ENCODE data around the gene ADAM30. TPM values are rescaled to one million over a fixed set of nuclear protein-coding genes. Genes with fewer than 3 reads are reported as not detected.

Gene ADAM30
- total RNA-seq, 8 experiments from 2014 or later, result 0.05 to 0.43 (median 0.15) TPM; not detected in 3

DNA sequence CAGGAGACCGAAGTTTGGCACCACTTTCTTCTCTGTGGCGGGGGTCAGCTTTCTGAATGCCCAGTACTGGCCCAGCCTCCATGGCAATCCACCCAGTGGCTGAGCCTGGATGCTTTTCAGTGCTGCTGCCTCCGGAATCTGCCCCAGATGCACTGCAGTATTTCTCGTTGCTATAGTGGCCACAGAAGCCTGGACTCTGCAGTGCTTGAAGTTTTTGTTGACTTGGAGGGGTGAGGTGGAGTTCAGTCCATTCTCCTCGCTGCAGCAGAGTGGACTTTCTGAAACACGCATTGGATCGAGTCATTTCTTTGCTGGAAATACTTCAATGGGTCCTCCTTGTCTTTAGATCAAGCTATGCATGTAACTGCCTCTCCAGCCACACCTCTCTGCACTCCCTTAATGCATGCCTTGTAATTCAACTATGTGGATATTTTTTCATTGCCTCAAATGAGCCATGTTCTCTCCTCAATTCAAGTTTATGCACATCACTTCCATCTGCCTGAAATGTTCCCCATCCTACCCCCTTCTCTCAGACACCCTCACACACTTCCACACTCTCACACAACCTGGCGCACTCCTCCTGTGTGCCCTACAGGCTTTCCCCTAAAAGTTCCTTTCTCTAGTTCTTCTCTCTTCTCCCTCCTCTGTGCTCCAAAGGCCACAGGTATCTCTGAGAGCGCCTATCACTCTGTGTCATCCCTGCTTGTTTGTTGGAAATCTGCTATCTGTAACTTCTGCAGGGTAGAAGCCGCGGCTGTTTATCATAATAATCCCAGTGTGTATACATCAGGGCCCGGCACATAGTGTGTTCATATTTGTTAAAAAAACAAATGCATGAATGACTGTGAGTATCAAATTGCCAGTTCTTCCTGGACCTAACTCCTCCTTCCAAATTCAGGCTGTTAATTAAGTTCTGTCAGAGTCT is 16.5 kb downstream of the ADAM30 start:
- H3K27ac ChIP-seq, result no peak overlapping the region
- peak in 6 of 8 experiments; percentile 61 to 98 (median 82) for ATAC-seq (replicated peaks in 6 of 8)
- H3K4me3 ChIP-seq, result no peak overlapping the region
- in situ Hi-C loops (cut with MboI; ENCODE audit: low pct_unique_long_range_greater_than_20kb in 2 of 9, low sequenced_read_pairs in 9 of 9, unreplicated experiment in 9 of 9), result no loop called here
- H3K4me1 ChIP-seq (replicated peaks in 1 of 2), result peaks cover 0 to 4% of the 10 kb centered on the region in 2 donors
- WGBS, 10 experiments, result 60 to 100% (median 84%) methylated on average over 1 to 10 of the region's 12 CpGs

DNA sequence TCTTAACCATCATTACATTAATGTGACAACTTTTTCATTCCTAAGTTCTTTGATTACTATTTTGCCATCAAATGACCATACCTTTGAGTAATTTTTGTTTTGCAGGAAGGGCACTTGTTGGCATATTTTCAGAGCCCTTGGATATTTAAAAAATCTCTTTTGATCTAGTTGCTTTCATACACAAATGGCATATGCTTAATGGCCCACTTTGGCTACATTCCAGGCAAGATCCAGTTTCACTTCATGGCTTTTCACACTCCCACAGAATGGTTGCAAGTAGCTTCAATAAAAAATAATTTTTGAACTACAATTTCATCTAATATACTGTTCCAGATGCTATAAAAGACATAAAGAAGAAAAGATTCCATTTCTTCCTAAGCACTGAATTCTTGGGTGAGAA is 18.1 kb downstream of the ADAM30 start:
- Histone ChIP-seq H3K4me3 (no peak overlapping the region), H3K27ac (no peak overlapping the region), H3K4me1 (replicated peaks in 1 of 2) (peaks cover 4 to 5% of the 10 kb centered on the region in 2 donors)
- in situ Hi-C loops (cut with MboI; ENCODE audit: low pct_unique_long_range_greater_than_20kb in 2 of 9, low sequenced_read_pairs in 9 of 9, unreplicated experiment in 9 of 9), result no loop called here
- no peak for ATAC-seq (replicated peaks in 6 of 8)

DNA sequence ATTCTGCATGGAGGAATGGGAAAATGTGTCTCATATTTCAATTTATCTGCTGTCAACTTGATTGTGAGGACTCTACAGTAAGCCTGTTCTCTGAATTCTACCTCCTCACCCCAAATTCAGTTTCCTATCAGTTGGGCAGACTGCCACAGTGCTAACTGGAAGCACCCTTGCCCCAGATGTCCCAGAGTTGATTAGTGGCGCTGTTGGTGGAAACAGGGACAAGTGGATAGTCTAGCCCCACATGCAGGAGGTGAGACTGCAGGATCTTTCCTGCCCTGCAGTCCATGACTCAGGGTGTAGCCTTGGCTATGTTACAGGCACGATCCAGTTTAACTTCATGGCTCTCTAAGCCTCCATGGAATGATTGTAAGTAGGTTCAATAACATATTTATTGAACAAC is 22.1 kb downstream of the ADAM30 start:
- H3K4me3 ChIP-seq, result no peak overlapping the region
- no peak for ATAC-seq (replicated peaks in 6 of 8)
- H3K4me1 ChIP-seq (replicated peaks in 1 of 2), result peaks cover 0 to 5% of the 10 kb centered on the region in 2 donors
- no peak overlapping the region for H3K27ac ChIP-seq
- WGBS, 10 experiments, result 50 to 90% (median 70%) methylated on average over 1 to 2 of the region's 2 CpGs; no CpG with 5 or more reads in 3 of the 10 experiments
- in situ Hi-C loops (cut with MboI; ENCODE audit: low pct_unique_long_range_greater_than_20kb in 2 of 9, low sequenced_read_pairs in 9 of 9, unreplicated experiment in 9 of 9), result no loop called here

DNA sequence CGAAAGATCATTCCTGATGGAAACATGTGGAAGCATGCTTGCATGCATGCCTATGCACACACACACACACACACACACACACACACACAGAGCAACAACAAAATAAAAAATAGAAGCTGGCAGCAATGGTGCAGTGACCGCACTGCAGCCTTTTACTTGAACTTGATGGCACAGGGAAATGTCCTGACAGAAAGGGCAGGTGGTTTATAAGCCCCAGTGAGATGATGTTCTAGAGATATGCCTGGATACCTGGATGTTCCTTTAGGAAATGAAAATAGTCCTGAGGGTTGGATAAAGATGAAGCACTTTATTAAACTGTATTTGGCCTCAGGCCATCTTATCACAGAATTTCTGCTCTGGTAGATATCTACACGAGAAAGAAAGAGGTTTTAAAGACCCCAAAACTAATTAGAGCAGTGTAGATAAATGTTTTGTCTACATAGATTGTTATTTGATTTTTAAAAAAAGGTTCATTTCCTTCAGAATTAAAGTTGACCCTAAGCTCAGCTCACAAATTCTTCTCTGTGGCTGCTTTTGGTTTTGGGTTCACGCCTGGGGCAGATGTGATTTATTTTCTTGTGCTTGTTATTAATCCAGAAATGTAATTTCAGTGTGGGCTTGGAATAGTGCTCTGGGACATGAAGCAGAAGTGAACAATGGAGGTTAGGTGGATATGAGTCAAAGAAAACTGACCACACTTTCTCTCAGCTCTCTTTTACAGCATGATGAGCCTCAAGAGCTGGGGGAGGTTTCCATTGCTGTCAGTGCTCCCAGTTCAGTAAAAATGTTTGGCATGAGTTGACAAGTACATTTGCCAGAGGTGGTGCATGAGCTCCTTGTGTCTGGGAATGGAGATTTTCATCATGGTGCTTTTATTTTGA is 22.9 kb downstream of the ADAM30 start:
- peaks cover 0 to 5% of the 10 kb centered on the region in 2 donors for H3K4me1 ChIP-seq (replicated peaks in 1 of 2)
- no peak overlapping the region for H3K27ac ChIP-seq
- peak in 1 of 8 experiments; percentile 42 for ATAC-seq (replicated peaks in 6 of 8)
- H3K4me3 ChIP-seq, result no peak overlapping the region
- in situ Hi-C loops (cut with MboI; ENCODE audit: low pct_unique_long_range_greater_than_20kb in 2 of 9, low sequenced_read_pairs in 9 of 9, unreplicated experiment in 9 of 9), result no loop called here
- 17 to 88% (median 65%) methylated on average over 1 to 4 of the region's 4 CpGs; no CpG with 5 or more reads in 1 of the 10 experiments for WGBS, 10 experiments

DNA sequence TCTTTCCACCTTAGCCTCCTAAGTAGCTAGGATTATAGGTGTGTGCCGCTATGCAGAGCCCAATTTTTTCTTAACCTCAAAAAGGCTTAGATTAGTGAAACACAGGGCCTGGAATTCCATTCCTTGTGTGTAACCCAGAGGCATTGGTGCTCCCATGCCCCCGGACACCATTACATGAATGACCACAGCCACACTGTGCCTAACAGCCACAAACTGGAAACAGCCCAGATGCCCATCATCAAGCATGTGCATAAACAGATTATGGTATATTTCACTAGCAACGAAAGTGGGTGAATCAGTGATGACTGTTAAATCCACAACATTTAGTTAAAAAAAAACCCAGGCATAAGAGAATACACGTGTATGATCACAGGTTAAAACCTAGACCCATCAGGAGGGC is 24.4 kb downstream of the ADAM30 start:
- 33 to 100% (median 93%) methylated on average over 1 to 4 of the region's 4 CpGs; no CpG with 5 or more reads in 1 of the 10 experiments for WGBS, 10 experiments
- Histone ChIP-seq H3K4me1 (replicated peaks in 1 of 2) (peaks cover 0 to 5% of the 10 kb centered on the region in 2 donors), H3K27ac (no peak overlapping the region), H3K4me3 (no peak overlapping the region)
- in situ Hi-C loops (cut with MboI; ENCODE audit: low pct_unique_long_range_greater_than_20kb in 2 of 9, low sequenced_read_pairs in 9 of 9, unreplicated experiment in 9 of 9), result no loop called here
- ATAC-seq (replicated peaks in 6 of 8), result no peak

DNA sequence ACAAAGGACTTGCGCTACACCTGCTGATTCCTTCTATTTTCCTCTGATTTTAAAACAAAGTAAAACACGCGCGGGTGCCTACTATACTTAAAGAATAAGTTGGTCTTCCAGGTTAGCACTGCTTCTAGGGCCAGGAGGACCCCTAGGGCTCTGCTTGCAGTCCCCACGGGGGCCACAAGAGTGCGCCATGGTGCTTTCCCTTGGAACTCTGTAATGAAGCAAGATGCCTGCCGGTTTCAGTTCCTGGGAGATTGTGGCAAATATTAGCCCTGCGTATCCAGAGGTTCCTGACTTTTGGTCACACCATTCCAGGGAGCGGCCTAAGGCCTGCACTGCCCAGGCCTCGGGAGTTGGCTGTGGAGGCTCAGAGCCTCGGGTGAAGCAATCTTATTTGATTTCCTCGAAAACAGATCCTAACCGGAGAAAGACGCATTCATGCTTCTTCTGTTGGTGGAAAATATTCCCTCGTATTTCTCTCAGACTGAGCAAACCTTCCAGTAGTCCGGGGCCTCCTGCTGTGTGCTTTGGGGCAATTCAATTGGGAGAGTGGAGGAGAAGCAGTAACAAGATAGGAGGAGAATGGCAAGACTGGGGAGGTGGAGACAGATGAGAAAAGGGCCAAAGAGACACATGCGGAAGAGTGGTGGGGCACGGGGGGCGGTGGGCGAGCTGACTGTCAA is 25.3 kb downstream of the ADAM30 start:
- in situ Hi-C loops (cut with MboI; ENCODE audit: low pct_unique_long_range_greater_than_20kb in 2 of 9, low sequenced_read_pairs in 9 of 9, unreplicated experiment in 9 of 9), result no loop called here
- Histone ChIP-seq H3K4me3 (no peak overlapping the region), H3K27ac (no peak overlapping the region), H3K4me1 (replicated peaks in 1 of 2) (peaks cover 0 to 5% of the 10 kb centered on the region in 2 donors)
- WGBS, 10 experiments, result 0 to 55% (median 30%) methylated on average over 2 to 20 of the region's 20 CpGs; no CpG with 5 or more reads in 1 of the 10 experiments
- ATAC-seq (replicated peaks in 6 of 8), result peak; percentile 77 to 99 (median 87)

DNA sequence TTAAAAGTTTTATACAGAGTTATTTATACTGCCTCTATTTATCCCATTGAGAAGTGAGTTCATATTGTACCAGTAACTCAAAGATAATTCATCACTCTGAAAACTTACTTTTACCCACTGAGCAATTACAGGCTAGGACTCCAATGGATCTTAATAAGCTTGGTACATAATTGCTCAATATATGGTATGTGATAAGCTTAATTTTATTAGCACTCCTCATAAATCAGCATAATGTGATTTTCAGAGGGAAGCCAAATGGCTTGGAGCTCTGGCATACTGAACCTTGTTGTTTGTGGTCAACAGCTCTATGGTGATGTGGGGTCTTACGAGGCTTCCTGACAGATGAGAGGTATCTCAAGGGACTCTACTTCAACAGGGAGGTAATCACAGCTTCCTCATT is 26.3 kb downstream of the ADAM30 start:
- in situ Hi-C loops (cut with MboI; ENCODE audit: low pct_unique_long_range_greater_than_20kb in 2 of 9, low sequenced_read_pairs in 9 of 9, unreplicated experiment in 9 of 9), result no loop called here
- ATAC-seq (replicated peaks in 6 of 8), result peak in 1 of 8 experiments; percentile 52
- Histone ChIP-seq H3K27ac (no peak overlapping the region), H3K4me3 (no peak overlapping the region), H3K4me1 (replicated peaks in 1 of 2) (peaks cover 0 to 5% of the 10 kb centered on the region in 2 donors)
- 0 to 100% (median 100%) methylated on average over 1 of the region's 1 CpG; no CpG with 5 or more reads in 5 of the 10 experiments for WGBS, 10 experiments

DNA sequence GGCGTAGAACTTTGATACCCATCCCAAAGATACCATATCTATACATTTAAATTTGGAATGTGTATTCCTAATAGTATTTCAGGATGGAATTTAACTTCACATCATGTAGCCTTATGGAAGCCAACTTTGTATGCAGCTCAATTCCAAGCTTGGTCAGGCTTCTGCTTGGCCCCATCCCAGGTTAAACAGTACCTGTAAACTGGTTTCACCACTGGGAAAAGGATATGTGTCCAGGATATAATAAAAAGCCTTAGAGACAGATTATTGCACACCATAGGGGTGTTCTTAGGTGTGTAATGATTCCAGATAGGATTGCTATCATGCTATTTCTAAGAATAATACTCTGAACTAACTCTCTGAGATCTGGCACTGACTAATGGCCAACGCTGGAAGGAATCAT is 28.1 kb downstream of the ADAM30 start:
- no peak for ATAC-seq (replicated peaks in 6 of 8)
- Histone ChIP-seq H3K4me1 (replicated peaks in 1 of 2) (no peaks in the 10 kb centered on the region), H3K4me3 (no peak overlapping the region), H3K27ac (no peak overlapping the region)
- in situ Hi-C loops (cut with MboI; ENCODE audit: low pct_unique_long_range_greater_than_20kb in 2 of 9, low sequenced_read_pairs in 9 of 9, unreplicated experiment in 9 of 9), result no loop called here
- 17 to 100% (median 78%) methylated on average over 1 to 2 of the region's 2 CpGs; no CpG with 5 or more reads in 2 of the 10 experiments for WGBS, 10 experiments

DNA sequence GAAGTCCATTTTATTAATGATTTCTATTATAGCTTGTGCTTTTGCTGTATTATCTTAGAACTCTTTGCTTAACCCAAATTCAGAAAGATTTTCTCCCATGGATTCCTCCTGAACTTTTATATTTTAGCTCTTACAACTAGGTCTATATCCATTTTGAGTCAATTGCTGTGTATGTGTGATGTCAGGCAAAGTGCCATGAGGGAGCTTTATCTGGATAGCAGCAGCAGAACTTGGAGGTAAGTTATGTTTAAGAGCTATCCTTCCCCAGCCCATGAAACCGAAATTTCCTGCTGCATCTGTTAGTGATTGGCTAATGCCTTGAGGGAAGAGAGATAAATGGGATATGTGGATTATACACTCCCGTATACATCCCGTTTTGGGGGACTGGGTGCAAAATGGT is 29.9 kb downstream of the ADAM30 start:
- in situ Hi-C loops (cut with MboI; ENCODE audit: low pct_unique_long_range_greater_than_20kb in 2 of 9, low sequenced_read_pairs in 9 of 9, unreplicated experiment in 9 of 9), result no loop called here
- WGBS, 10 experiments, result 8 to 92% (median 69%) methylated on average over 2 to 3 of the region's 3 CpGs; no CpG with 5 or more reads in 3 of the 10 experiments
- Histone ChIP-seq H3K27ac (no peak overlapping the region), H3K4me1 (replicated peaks in 1 of 2) (no peaks in the 10 kb centered on the region), H3K4me3 (no peak overlapping the region)
- ATAC-seq (replicated peaks in 6 of 8), result no peak

DNA sequence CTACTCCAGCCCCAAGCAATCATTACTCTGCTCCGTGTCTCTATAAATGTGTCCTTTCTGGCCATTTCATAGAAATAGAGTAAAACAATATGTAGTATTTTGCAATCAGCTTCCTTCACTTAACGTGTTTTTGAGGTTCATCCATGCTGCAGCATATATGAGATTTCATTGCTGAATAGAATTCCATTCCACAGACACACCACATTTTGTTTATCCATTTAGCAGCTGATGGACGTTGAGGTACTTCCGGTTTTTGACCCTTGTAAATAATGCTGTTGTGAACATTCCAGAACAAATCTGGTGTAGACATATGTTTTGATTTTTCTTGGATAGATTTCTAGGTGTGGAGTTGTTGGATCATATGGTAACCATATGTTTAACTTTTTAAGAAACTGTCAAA is 30.7 kb downstream of the ADAM30 start:
- no peak overlapping the region for H3K4me3 ChIP-seq
- WGBS, 10 experiments, result 0 to 100% (median 57%) methylated on average over 1 to 4 of the region's 4 CpGs
- in situ Hi-C loops (cut with MboI; ENCODE audit: low pct_unique_long_range_greater_than_20kb in 2 of 9, low sequenced_read_pairs in 9 of 9, unreplicated experiment in 9 of 9), result no loop called here
- H3K27ac ChIP-seq, result no peak overlapping the region
- H3K4me1 ChIP-seq (replicated peaks in 1 of 2), result no peaks in the 10 kb centered on the region
- no peak for ATAC-seq (replicated peaks in 6 of 8)

DNA sequence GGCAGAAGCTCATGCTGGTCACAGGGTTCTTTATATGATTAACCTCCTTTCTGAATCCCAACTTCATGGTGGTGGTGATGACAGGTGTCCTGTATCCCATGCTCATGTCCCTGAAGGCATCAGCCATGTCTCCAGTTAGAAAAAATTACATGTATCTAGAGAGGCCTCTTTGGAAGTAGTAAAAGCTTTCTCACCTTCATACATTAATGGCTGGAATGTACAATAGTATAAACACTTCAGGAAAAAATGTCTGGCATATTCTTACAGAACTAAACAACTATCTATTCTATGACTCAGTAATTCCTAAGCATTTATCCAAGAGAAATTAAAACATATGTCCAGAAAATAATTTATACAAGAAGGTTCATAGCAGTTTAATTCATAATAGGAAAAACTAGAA is 34.0 kb downstream of the ADAM30 start:
- no peaks in the 10 kb centered on the region for H3K4me1 ChIP-seq (replicated peaks in 1 of 2)
- no peak overlapping the region for H3K27ac ChIP-seq
- no peak for ATAC-seq (replicated peaks in 6 of 8)
- no peak overlapping the region for H3K4me3 ChIP-seq
- in situ Hi-C loops (cut with MboI; ENCODE audit: low pct_unique_long_range_greater_than_20kb in 2 of 9, low sequenced_read_pairs in 9 of 9, unreplicated experiment in 9 of 9), result no loop called here

DNA sequence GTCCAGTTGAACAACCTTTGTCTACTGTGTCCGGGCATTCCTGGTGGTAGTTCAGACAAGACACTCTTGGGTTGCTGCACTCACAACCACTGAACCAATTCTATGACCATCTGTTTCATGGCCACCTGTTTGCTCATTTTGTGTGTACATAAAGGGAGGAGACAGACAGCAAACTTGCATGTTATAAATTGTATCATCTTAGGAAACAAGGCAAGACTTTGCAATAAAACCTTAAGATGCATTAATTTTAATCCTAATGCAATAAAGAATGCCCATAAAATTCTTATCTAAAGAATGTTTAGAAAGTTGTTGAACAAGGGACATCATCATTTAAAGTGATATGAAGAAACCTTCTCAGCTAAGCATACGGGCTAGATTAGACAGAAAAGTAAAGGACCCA is 34.8 kb downstream of the ADAM30 start:
- in situ Hi-C loops (cut with MboI; ENCODE audit: low pct_unique_long_range_greater_than_20kb in 2 of 9, low sequenced_read_pairs in 9 of 9, unreplicated experiment in 9 of 9), result no loop called here
- no peak for ATAC-seq (replicated peaks in 6 of 8)
- Histone ChIP-seq H3K27ac (no peak overlapping the region), H3K4me3 (no peak overlapping the region), H3K4me1 (replicated peaks in 1 of 2) (no peaks in the 10 kb centered on the region)
- 62 to 100% (median 88%) methylated on average over 1 to 2 of the region's 2 CpGs; no CpG with 5 or more reads in 1 of the 10 experiments for WGBS, 10 experiments

DNA sequence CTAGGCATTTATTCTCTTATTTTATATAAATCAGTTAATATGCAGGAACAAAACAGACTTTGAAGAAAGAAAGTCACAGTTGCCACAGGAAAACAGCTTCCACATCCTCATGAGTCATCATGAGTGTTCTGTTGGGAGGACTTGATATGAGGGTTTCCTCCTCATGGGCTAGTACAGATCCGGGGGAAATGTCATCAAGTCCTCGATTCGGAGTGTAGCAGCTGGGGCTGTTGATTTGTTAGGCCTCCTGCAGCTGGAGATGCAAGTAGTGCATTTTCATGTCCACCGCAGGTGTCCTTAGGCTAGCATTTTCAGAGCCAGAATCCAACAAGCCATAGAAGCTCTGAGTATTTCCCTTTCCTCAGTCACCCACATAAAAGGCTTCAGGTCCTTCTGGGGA is 36.7 kb downstream of the ADAM30 start:
- Histone ChIP-seq H3K4me3 (no peak overlapping the region), H3K27ac (no peak overlapping the region), H3K4me1 (replicated peaks in 1 of 2) (no peaks in the 10 kb centered on the region)
- ATAC-seq (replicated peaks in 6 of 8), result peak in 2 of 8 experiments; percentile 26 to 48
- in situ Hi-C loops (cut with MboI; ENCODE audit: low pct_unique_long_range_greater_than_20kb in 2 of 9, low sequenced_read_pairs in 9 of 9, unreplicated experiment in 9 of 9), result no loop called here
- 52 to 72% (median 58%) methylated on average over 3 to 4 of the region's 4 CpGs; no CpG with 5 or more reads in 6 of the 10 experiments for WGBS, 10 experiments
